NB4 (cell line): ENCODE measurements around the gene CCDC200.

ENCODE experiments used
- CTCF ChIP-seq: IDR thresholded peaks from one replicate; pipeline ENCODE4 v1.5.1; 2012; ENCODE audit warnings: low read depth, low read length
- POLR2A ChIP-seq: IDR thresholded peaks from 2 replicates; pipeline ENCODE4 v1.6.1; 2011; ENCODE audit warnings: mild to moderate bottlenecking; ENCODE audit not compliant: insufficient read length; ENCODE audit errors: extremely low read depth

- TF ChIP-seq CTCF (no peak), POLR2A (no peak)
These were observed 13.1 kb downstream of the CCDC200 start for GRCh38 chr17:43215341-43215740.
